ENCODE measurements around the gene SDK1.

Gene SDK1

DNA sequence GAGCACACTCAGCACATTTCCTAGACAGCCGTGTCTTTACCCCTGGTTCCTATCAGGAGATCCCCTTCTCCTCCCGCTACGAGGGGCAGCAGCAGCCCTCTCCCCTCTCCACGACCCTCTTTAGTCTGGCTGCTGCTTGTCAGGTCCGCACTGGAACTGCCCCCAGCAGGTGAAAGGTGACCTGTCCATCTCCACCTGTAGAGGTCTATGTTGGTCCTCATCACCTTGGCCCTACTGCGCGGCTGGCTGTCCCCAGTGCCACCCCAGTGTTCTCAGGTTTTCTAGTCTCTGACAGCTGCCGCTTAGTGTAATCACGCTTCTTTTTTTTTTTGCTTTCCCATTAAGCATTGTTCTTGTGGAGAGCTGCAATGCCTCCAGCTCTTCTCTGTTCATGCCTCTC lies 545.7 kb downstream of the SDK1 start:
- no peak overlapping the region for H3K4me3 ChIP-seq (ENCODE audit: low read length)
- TF ChIP-seq, protein P1, sequence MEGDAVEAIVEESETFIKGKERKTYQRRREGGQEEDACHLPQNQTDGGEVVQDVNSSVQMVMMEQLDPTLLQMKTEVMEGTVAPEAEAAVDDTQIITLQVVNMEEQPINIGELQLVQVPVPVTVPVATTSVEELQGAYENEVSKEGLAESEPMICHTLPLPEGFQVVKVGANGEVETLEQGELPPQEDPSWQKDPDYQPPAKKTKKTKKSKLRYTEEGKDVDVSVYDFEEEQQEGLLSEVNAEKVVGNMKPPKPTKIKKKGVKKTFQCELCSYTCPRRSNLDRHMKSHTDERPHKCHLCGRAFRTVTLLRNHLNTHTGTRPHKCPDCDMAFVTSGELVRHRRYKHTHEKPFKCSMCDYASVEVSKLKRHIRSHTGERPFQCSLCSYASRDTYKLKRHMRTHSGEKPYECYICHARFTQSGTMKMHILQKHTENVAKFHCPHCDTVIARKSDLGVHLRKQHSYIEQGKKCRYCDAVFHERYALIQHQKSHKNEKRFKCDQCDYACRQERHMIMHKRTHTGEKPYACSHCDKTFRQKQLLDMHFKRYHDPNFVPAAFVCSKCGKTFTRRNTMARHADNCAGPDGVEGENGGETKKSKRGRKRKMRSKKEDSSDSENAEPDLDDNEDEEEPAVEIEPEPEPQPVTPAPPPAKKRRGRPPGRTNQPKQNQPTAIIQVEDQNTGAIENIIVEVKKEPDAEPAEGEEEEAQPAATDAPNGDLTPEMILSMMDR (IDR thresholded peaks at IDR 0.05; ENCODE audit: insufficient read depth, low read depth, low read length, missing control alignments): no peak
- DNase-seq (ENCODE audit: low read depth): no peak

DNA sequence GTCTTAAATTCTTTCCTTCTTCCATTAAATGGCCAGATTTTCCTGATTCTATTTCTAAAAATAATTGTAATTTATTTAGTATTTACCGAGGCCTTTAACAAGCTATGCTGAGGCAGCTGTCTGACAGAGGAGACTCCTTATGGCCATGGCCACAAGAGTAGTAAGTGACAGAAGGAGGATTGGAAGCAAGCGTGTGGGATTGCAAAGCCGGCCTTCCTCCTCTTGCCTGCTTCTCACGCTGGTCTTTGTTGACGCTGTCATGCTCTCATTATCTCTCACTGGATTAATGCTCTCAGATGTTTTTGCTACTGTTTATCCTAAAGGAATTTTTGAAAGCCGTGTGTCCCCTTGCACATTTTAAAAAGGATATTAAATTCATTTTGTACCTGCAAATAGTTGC lies 546.3 kb downstream of the SDK1 start:
- DNase-seq (ENCODE audit: low read depth): no peak

GRCh38 chr7:3859431-3859830 lies 558.4 kb downstream of the SDK1 start:
- TF ChIP-seq, protein P1 (IDR thresholded peaks at IDR 0.05; ENCODE audit: insufficient read depth, low read depth, low read length, missing control alignments): no peak
- DNase-seq (ENCODE audit: low read depth): no peak
- no peak overlapping the region for H3K4me3 ChIP-seq (ENCODE audit: low read length)

More for the DNA sequence above, 546.3 kb downstream of the SDK1 start:
- H3K4me3 ChIP-seq (ENCODE audit: low read length): no peak overlapping the region
- TF ChIP-seq, protein P1 (IDR thresholded peaks at IDR 0.05; ENCODE audit: insufficient read depth, low read depth, low read length, missing control alignments): no peak

DNA sequence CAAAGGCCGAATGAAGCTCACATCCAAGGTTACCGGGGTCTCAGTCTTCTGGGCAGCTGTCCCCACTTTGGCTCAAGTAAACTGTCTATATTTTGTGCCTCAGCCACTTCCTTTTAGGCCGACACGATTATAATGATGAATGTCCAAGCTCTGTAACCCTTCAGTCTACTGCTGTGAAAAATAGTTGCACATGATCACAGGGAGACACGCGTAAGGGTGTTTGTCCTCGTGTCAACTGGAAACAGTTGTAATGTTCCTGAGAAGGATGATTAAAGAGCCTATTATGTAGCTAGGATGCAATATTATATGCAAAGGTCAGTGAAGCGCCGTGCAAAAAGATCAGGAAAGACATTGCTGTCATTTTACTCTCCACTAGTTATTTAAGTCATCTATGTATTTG lies 559.9 kb downstream of the SDK1 start:
- DNase-seq (ENCODE audit: low read depth): no peak
- TF ChIP-seq, protein P1 (IDR thresholded peaks at IDR 0.05; ENCODE audit: insufficient read depth, low read depth, low read length, missing control alignments): no peak

GRCh38 chr7:3861386-3861785 lies 560.3 kb downstream of the SDK1 start:
- no peak overlapping the region for H3K4me3 ChIP-seq (ENCODE audit: low read length)
- TF ChIP-seq, protein P1 (IDR thresholded peaks at IDR 0.05; ENCODE audit: insufficient read depth, low read depth, low read length, missing control alignments): no peak
- DNase-seq (ENCODE audit: low read depth): no peak

More for the DNA sequence above, 559.9 kb downstream of the SDK1 start:
- no peak overlapping the region for H3K4me3 ChIP-seq (ENCODE audit: low read length)

- H3K4me3 ChIP-seq (ENCODE audit: low read length): no peak overlapping the region
- TF ChIP-seq, protein P1 (IDR thresholded peaks at IDR 0.05; ENCODE audit: insufficient read depth, low read depth, low read length, missing control alignments): no peak
- DNase-seq (ENCODE audit: low read depth): peak; percentile 85
Measured at GRCh38 chr7:3861941-3862340, 560.9 kb downstream of the SDK1 start.

GRCh38 chr7:3862774-3863173 lies 561.7 kb downstream of the SDK1 start:
- H3K4me3 ChIP-seq (ENCODE audit: low read length): no peak overlapping the region
- DNase-seq (ENCODE audit: low read depth): no peak
- TF ChIP-seq, protein P1 (IDR thresholded peaks at IDR 0.05; ENCODE audit: insufficient read depth, low read depth, low read length, missing control alignments): no peak
